WTC11 (cell line): Measurements from ENCODE around the gene SSBP2. TPM values are rescaled to one million over a fixed set of nuclear protein-coding genes. Genes with fewer than 3 reads are reported as not detected.

Source experiments
- ATAC-seq: fragments of 200-7000 bp; cut with Tn5 transposase; 2 replicates; pipeline ENCODE4 v1.10.0; 2021; ENCODE audit warnings: mild to moderate bottlenecking, moderate library complexity
- CTCF ChIA-PET: fragments of 300-600 bp; sonication (Branson Sonifier 250); formaldehyde crosslinking; loops from one replicate; lab custom pipeline; 2021; ENCODE audit warnings: antibody characterized with exemption; lab: Charles Lee
- POLR2A ChIA-PET: fragments of 350-600 bp; sonication (Branson Sonifier 250); formaldehyde crosslinking; loops from one replicate; lab custom pipeline; 2021; ENCODE audit warnings: antibody characterized with exemption; lab: Charles Lee
- DNase-seq: peaks from one replicate; pipeline ENCODE4 v3.0.0; 2021; ENCODE audit warnings: low spot score
- H3K27ac Mint-ChIP-seq: 2 replicates; pipeline ENCODE4 v1.8.0; 2021; ENCODE audit warnings: mixed read lengths
- H3K27me3 Mint-ChIP-seq: 2 replicates; pipeline ENCODE4 v1.8.0; 2021; ENCODE audit warnings: low read depth, mild to moderate bottlenecking, moderate library complexity, mixed read lengths
- H3K36me3 Mint-ChIP-seq: 2 replicates; pipeline ENCODE4 v1.8.0; 2021; ENCODE audit warnings: mixed read lengths
- H3K4me1 Mint-ChIP-seq: 2 replicates; pipeline ENCODE4 v1.8.0; 2022; ENCODE audit warnings: mixed read lengths
- H3K4me3 Mint-ChIP-seq: 2 replicates; pipeline ENCODE4 v1.8.0; 2021; ENCODE audit warnings: mild to moderate bottlenecking, moderate library complexity, mixed read lengths
- H3K9me3 Mint-ChIP-seq: 2 replicates; pipeline ENCODE4 v1.8.0; 2021; ENCODE audit warnings: mixed read lengths
- CREB1 ChIP-seq: sonication (generic); formaldehyde crosslinking; IDR thresholded peaks from 2 replicates; pipeline ENCODE4 v1.8.0; 2023; ENCODE audit warnings: mild to moderate bottlenecking, missing genetic modification reagents
- E2F4 ChIP-seq: sonication (generic); formaldehyde crosslinking; IDR thresholded peaks from 2 replicates; pipeline ENCODE4 v1.8.1; 2022; ENCODE audit warnings: low read depth, mild to moderate bottlenecking, moderate library complexity, missing genetic modification reagents, borderline replicate concordance
- ELF4 ChIP-seq: sonication (generic); formaldehyde crosslinking; IDR thresholded peaks from 2 replicates; pipeline ENCODE4 v1.8.1; 2022; ENCODE audit warnings: low read depth, mild to moderate bottlenecking, moderate library complexity, missing genetic modification reagents
- ERG ChIP-seq: fragments of 250-450 bp; sonication (Bioruptor Pico); IDR thresholded peaks from 2 replicates; pipeline ENCODE4 v1.8.0; 2021; ENCODE audit warnings: mild to moderate bottlenecking
- FOXP1 ChIP-seq: sonication (generic); formaldehyde crosslinking; IDR thresholded peaks from 2 replicates; pipeline ENCODE4 v1.8.0; 2022; ENCODE audit warnings: missing genetic modification reagents, mild to moderate bottlenecking, moderate library complexity, borderline replicate concordance
- FOXP4 ChIP-seq: sonication (generic); formaldehyde crosslinking; IDR thresholded peaks from 2 replicates; pipeline ENCODE4 v1.8.0; 2022; ENCODE audit warnings: mild to moderate bottlenecking, missing genetic modification reagents
- IRF2 ChIP-seq: sonication (generic); formaldehyde crosslinking; IDR thresholded peaks from 2 replicates; pipeline ENCODE4 v1.8.0; 2022; ENCODE audit warnings: low read depth, missing genetic modification reagents, borderline replicate concordance
- JAZF1 ChIP-seq: fragments of 250-450 bp; sonication (Bioruptor Pico); IDR thresholded peaks from 2 replicates; pipeline ENCODE4 v1.9.0; 2021; ENCODE audit warnings: moderate library complexity, mild to moderate bottlenecking, inconsistent platforms
- PRRX2 ChIP-seq: fragments of 250-450 bp; sonication (Bioruptor Pico); IDR thresholded peaks from 2 replicates; pipeline ENCODE4 v1.8.0; 2021; ENCODE audit warnings: mild to moderate bottlenecking
- TCF7 ChIP-seq: sonication (generic); formaldehyde crosslinking; IDR thresholded peaks from 2 replicates; pipeline ENCODE4 v1.8.0; 2022; ENCODE audit warnings: mild to moderate bottlenecking, low read depth, missing genetic modification reagents, moderate library complexity
- TEAD1 ChIP-seq: sonication (generic); formaldehyde crosslinking; IDR thresholded peaks from 2 replicates; pipeline ENCODE4 v1.8.0; 2022; ENCODE audit warnings: mild to moderate bottlenecking, missing genetic modification reagents
- ZBTB21 ChIP-seq: sonication (generic); formaldehyde crosslinking; IDR thresholded peaks from 2 replicates; pipeline ENCODE4 v1.8.1; 2023; ENCODE audit warnings: mild to moderate bottlenecking, missing genetic modification reagents, borderline replicate concordance
- ZNF423 ChIP-seq: fragments of 250-450 bp; sonication (Bioruptor Pico); IDR thresholded peaks from 2 replicates; pipeline ENCODE4 v2.1.2; 2022; ENCODE audit warnings: mild to moderate bottlenecking, moderate library complexity
- ZNF425 ChIP-seq: fragments of 250-450 bp; sonication (Bioruptor Pico); conservative IDR thresholded peaks from 2 replicates; pipeline ENCODE4 v1.9.0; 2021; ENCODE audit warnings: mild to moderate bottlenecking
- ZNF532 ChIP-seq: fragments of 250-450 bp; sonication (Bioruptor Pico); IDR thresholded peaks from 2 replicates; pipeline ENCODE4 v1.9.0; 2021; ENCODE audit warnings: mild to moderate bottlenecking, borderline replicate concordance
- ZNF671 ChIP-seq: fragments of 250-450 bp; sonication (Bioruptor Pico); IDR thresholded peaks from 2 replicates; pipeline ENCODE4 v1.8.0; 2021; ENCODE audit warnings: mild to moderate bottlenecking
- ZSCAN18 ChIP-seq: fragments of 250-450 bp; sonication (Bioruptor Pico); IDR thresholded peaks from 2 replicates; pipeline ENCODE4 v2.1.2; 2022; ENCODE audit warnings: mild to moderate bottlenecking, moderate library complexity
- total RNA-seq: library from RNA; stranded (reverse); gene quantifications from 3 replicates; pipeline ENCODE4 v1.2.3, GENCODE V29; 2021

Gene SSBP2
- total RNA-seq, 1 experiment from 2014 or later = 24.9 TPM

GRCh38 chr5:81486711-81487110 is 264.2 kb downstream of the SSBP2 start:
- POLR2A ChIA-PET = no interaction called here
- Mint-ChIP-seq H3K36me3 (no peaks in the 10 kb centered on the region), H3K4me3 (no peak overlapping the region), H3K4me1 (no peaks in the 10 kb centered on the region), H3K9me3 (no peaks in the 10 kb centered on the region), H3K27me3 (no peaks in the 10 kb centered on the region), H3K27ac (no peak overlapping the region)
- CTCF ChIA-PET = no interaction called here
- DNase-seq (no peak), ATAC-seq (no peak)
- TF ChIP-seq IRF2 (CRISPR knock-in tag) = no peak
- TF ChIP-seq ZNF425 (CRISPR knock-in tag) = no peak
- no peak for TF ChIP-seq ZBTB21 (CRISPR knock-in tag)
- no peak for TF ChIP-seq TEAD1 (CRISPR knock-in tag)
- TF ChIP-seq ZNF423 (CRISPR knock-in tag) = no peak
- TF ChIP-seq ZNF532 (CRISPR knock-in tag) = no peak
- TF ChIP-seq ERG (CRISPR knock-in tag) = no peak
- TF ChIP-seq E2F4 = no peak

- Mint-ChIP-seq H3K27ac (no peak overlapping the region), H3K36me3 (no peaks in the 10 kb centered on the region), H3K27me3 (no peaks in the 10 kb centered on the region), H3K4me3 (no peak overlapping the region), H3K9me3 (no peaks in the 10 kb centered on the region), H3K4me1 (no peaks in the 10 kb centered on the region)
- no peak for DNase-seq
- no peak for ATAC-seq
- ChIA-PET CTCF (no interaction called here), POLR2A (no interaction called here)
- TF ChIP-seq ZNF532 (CRISPR knock-in tag) (no peak), CREB1 (CRISPR knock-in tag) (no peak), ZNF671 (no peak), FOXP4 (CRISPR knock-in tag) (no peak), PRRX2 (CRISPR knock-in tag) (no peak), JAZF1 (CRISPR knock-in tag) (no peak), ELF4 (CRISPR knock-in tag) (no peak), FOXP1 (CRISPR knock-in tag) (no peak), TCF7 (CRISPR knock-in tag) (no peak), ZSCAN18 (no peak)
These were observed 268.3 kb downstream of the SSBP2 start for GRCh38 chr5:81482595-81482994.
